H1 (cell line): ENCODE measurements around the gene LGALS9. TPM values are rescaled to one million over a fixed set of nuclear protein-coding genes. Genes with fewer than 3 reads are reported as not detected.
"Not testable (repeated sequence)": the region's sequence is repeated elsewhere in the genome, so short reads cannot be mapped to it uniquely, and the experiment has no call there.

Experiments used
- CTCF ChIA-PET: fragments of 300-600 bp; sonication (Branson Sonifier 250); formaldehyde crosslinking; loops from one replicate; lab custom pipeline; 2021; ENCODE audit not compliant: partially characterized antibody; lab: Charles Lee
- POLR2A ChIA-PET: fragments of 300-600 bp; sonication (Branson Sonifier 250); formaldehyde crosslinking; loops from one replicate; lab custom pipeline; 2021; ENCODE audit warnings: inconsistent platforms; ENCODE audit not compliant: partially characterized antibody; lab: Charles Lee
- DNase-seq, 2 experiments: peaks; one replicate each; pipeline versions ENCODE4 v3.0.0 to v3.0.0-alpha.2; 2010 to 2022; ENCODE audit warnings: low spot score in 2 of 2, low read depth in 1 of 2, mixed read lengths in 1 of 2
- FAIRE-seq: peaks from 2 replicates; lab custom pipeline; 2011; peaks lifted over from hg19 to GRCh38; lab: Jason Lieb, UNC
- H2AFZ ChIP-seq: 2 replicates; pipeline ENCODE4 v1.8.1; 2012; ENCODE audit warnings: low read length, inconsistent platforms
- H2AK5ac ChIP-seq: 2 replicates; pipeline ENCODE4 v1.6.1; 2013; ENCODE audit warnings: low read depth, low read length
- H2BK120ac ChIP-seq: replicated peaks from 2 replicates; pipeline ENCODE3; 2013; ENCODE audit warnings: low read depth, low read length, inconsistent platforms
- H2BK12ac ChIP-seq: 2 replicates; pipeline ENCODE4 v1.6.1; 2013; ENCODE audit warnings: low read depth, low read length
- H2BK15ac ChIP-seq: 2 replicates; pipeline ENCODE4 v1.6.1; 2013; ENCODE audit warnings: low read length
- H2BK20ac ChIP-seq: 2 replicates; pipeline ENCODE4 v1.6.1; 2013; ENCODE audit warnings: low read length
- H2BK5ac ChIP-seq: 2 replicates; pipeline ENCODE4 v1.6.1; 2013; ENCODE audit warnings: low read depth, low read length
- H3K14ac ChIP-seq: 2 replicates; pipeline ENCODE4 v1.6.1; 2013; ENCODE audit warnings: inconsistent platforms; ENCODE audit not compliant: insufficient read length
- H3K18ac ChIP-seq: 2 replicates; pipeline ENCODE4 v1.6.1; 2013; ENCODE audit warnings: low read length; ENCODE audit errors: extremely low read depth
- H3K23ac ChIP-seq: 2 replicates; pipeline ENCODE4 v1.6.1; 2013; ENCODE audit warnings: inconsistent platforms; ENCODE audit not compliant: insufficient read length
- H3K23me2 ChIP-seq: 2 replicates; pipeline ENCODE4 v1.6.1; 2013; ENCODE audit warnings: low read depth, low read length
- H3K27ac ChIP-seq: 2 replicates; pipeline ENCODE4 v1.6.1; 2011; ENCODE audit warnings: low read depth, low read length, inconsistent platforms
- H3K27me3 ChIP-seq, 4 experiments: replicated peaks in 1 of 4; 1 replicate in 1 of 4; 2 replicates in 3 of 4; pipeline versions ENCODE4 v1.6.1 to v1.8.1; 2011 to 2013; ENCODE audit warnings: low read length in 3 of 4, mild to moderate bottlenecking in 3 of 4, inconsistent platforms in 2 of 4, mixed read lengths in 2 of 4, moderate library complexity in 1 of 4; ENCODE audit not compliant: control insufficient read depth in 3 of 4, insufficient read depth in 3 of 4; ENCODE audit errors: extremely low read depth in 1 of 4
- H3K36me3 ChIP-seq, 4 experiments: 2 replicates each; pipeline versions ENCODE4 v1.6.1 to v1.8.1; 2011 to 2013; ENCODE audit warnings: mild to moderate bottlenecking in 4 of 4, low read length in 3 of 4, moderate library complexity in 2 of 4, control low read depth in 1 of 4, inconsistent platforms in 1 of 4; ENCODE audit not compliant: insufficient read depth in 4 of 4, control insufficient read depth in 2 of 4
- H3K4ac ChIP-seq: replicated peaks from 2 replicates; pipeline ENCODE3; 2013; ENCODE audit warnings: low read length, low read depth, mixed read lengths, inconsistent platforms; ENCODE audit not compliant: insufficient read length
- H3K4me1 ChIP-seq, 4 experiments: replicated peaks in 1 of 4; 1 replicate in 1 of 4; 2 replicates in 3 of 4; pipeline versions ENCODE4 v1.6.1 to v1.8.1; 2011 to 2013; ENCODE audit warnings: low read length in 3 of 4, inconsistent platforms in 2 of 4, mixed read lengths in 1 of 4; ENCODE audit not compliant: insufficient read depth in 4 of 4, control insufficient read depth in 3 of 4
- H3K4me2 ChIP-seq, 2 experiments: 2 replicates each; pipeline versions ENCODE4 v1.6.1 to v1.8.1; 2011 to 2013; ENCODE audit warnings: low read depth in 2 of 2, low read length in 2 of 2, control low read depth in 1 of 2, inconsistent platforms in 1 of 2, mild to moderate bottlenecking in 1 of 2; ENCODE audit not compliant: insufficient read depth in 1 of 2
- H3K4me3 ChIP-seq, 4 experiments: fragments of 200-600, 300-600 bp in 1 of 4; sonication (generic), shearing (Covaris generic), sonication (Bioruptor Twin) in 1 of 4; 2 replicates each; pipeline versions ENCODE4 v1.5.1 to v1.8.1; 2011 to 2016; ENCODE audit warnings: low read length in 4 of 4, low read depth in 3 of 4, control low read depth in 2 of 4, inconsistent platforms in 2 of 4, mild to moderate bottlenecking in 2 of 4, mixed read lengths in 1 of 4, moderate library complexity in 1 of 4; ENCODE audit not compliant: insufficient read depth in 2 of 4; ENCODE audit errors: extremely low read depth in 1 of 4
- H3K56ac ChIP-seq: replicated peaks from 2 replicates; pipeline ENCODE3; 2013; ENCODE audit warnings: low read depth, mild to moderate bottlenecking, mixed read lengths, low read length, inconsistent platforms; ENCODE audit not compliant: insufficient read length
- H3K79me1 ChIP-seq: 2 replicates; pipeline ENCODE4 v1.6.1; 2013; ENCODE audit warnings: low read depth, low read length, control low read depth
- H3K79me2 ChIP-seq, 2 experiments: 2 replicates each; pipeline versions ENCODE4 v1.6.1 to v1.8.1; 2012 to 2013; ENCODE audit warnings: low read length in 2 of 2, mild to moderate bottlenecking in 2 of 2, inconsistent platforms in 1 of 2; ENCODE audit not compliant: insufficient read depth in 2 of 2, control insufficient read depth in 1 of 2
- H3K9ac ChIP-seq, 4 experiments: replicated peaks in 1 of 4; 1 replicate in 1 of 4; 2 replicates in 3 of 4; pipeline versions ENCODE4 v1.6.1 to v1.8.1; 2011 to 2013; ENCODE audit warnings: low read depth in 3 of 4, low read length in 3 of 4, control low read depth in 2 of 4, mild to moderate bottlenecking in 2 of 4, moderate library complexity in 2 of 4, inconsistent platforms in 1 of 4; ENCODE audit errors: extremely low read depth in 1 of 4
- H3K9me3 ChIP-seq, 2 experiments: 2 replicates each; pipeline versions ENCODE4 v1.6.1 to v1.8.1; 2012 to 2013; ENCODE audit warnings: mild to moderate bottlenecking in 2 of 2, moderate library complexity in 2 of 2, control low read depth in 1 of 2, inconsistent platforms in 1 of 2, low read depth in 1 of 2, low read length in 1 of 2, mixed read lengths in 1 of 2; ENCODE audit not compliant: insufficient read depth in 2 of 2
- H4K20me1 ChIP-seq, 2 experiments: replicated peaks in 1 of 2; 2 replicates each; pipeline versions ENCODE3 to v1.8.1; 2011 to 2013; ENCODE audit warnings: inconsistent platforms in 2 of 2, low read length in 2 of 2, mild to moderate bottlenecking in 1 of 2; ENCODE audit not compliant: insufficient read depth in 2 of 2, control insufficient read depth in 1 of 2
- H4K5ac ChIP-seq: 2 replicates; pipeline ENCODE4 v1.6.1; 2013; ENCODE audit warnings: low read length, low read depth, mixed read lengths, inconsistent platforms; ENCODE audit not compliant: insufficient read length
- H4K8ac ChIP-seq: 2 replicates; pipeline ENCODE4 v1.8.0; 2013; ENCODE audit warnings: mild to moderate bottlenecking, moderate library complexity, low read length, inconsistent platforms; ENCODE audit not compliant: insufficient read depth; ENCODE audit errors: extremely low read depth
- H4K91ac ChIP-seq: replicated peaks from 2 replicates; pipeline ENCODE3; 2013; ENCODE audit warnings: low read length, mixed read lengths, inconsistent platforms; ENCODE audit not compliant: insufficient read length
- WGBS, 2 experiments: shearing (Covaris generic) in 1 of 2; methylation state at CpG; one replicate each; pipeline versions ENCODE4 v1.1.6 to v1.1.7; 2013 to 2015; ENCODE audit warnings: low lambda C conversion rate in 2 of 2, mixed read lengths in 2 of 2, inconsistent platforms in 1 of 2, low coverage in 1 of 2, missing lambda C conversion rate in 1 of 2; ENCODE audit not compliant: insufficient replicate concordance in 2 of 2, insufficient coverage in 1 of 2, insufficient read length in 1 of 2; ENCODE audit errors: extremely low coverage in 1 of 2, missing lambda C conversion rate in 1 of 2; 5-methylcytosine and 5-hydroxymethylcytosine counted together
- polyA plus RNA-seq, 7 experiments: library from polyadenylated mRNA; depleted of rRNA in 3 of 7; stranded (reverse) in 5 of 7; unstranded in 2 of 7; fragments of >200 nt in 5 of 7; fragments of 200-250 nt in 2 of 7; gene quantifications; 1 replicate in 5 of 7; 2 replicates in 1 of 7; 4 replicates in 1 of 7; pipeline versions ENCODE4 v1.2.1 to v1.2.3, GENCODE V29; 2011 to 2013; ENCODE audit warnings: missing spikeins in 2 of 7, mixed read lengths in 2 of 7
- total RNA-seq: library from RNA; stranded (reverse); fragmentation: NEBNext Ultra II Directional; extraction: Animal tissue kit (Norgen Biotek cat#: 25700); gene quantifications from 2 replicates; pipeline ENCODE4 v1.2.1, GENCODE V29; 2021

The LGALS9 gene
- total and polyA plus RNA-seq, 2 of the 8 experiments (the other 6 are each of a cell fraction or from before 2014, with no cell fraction given): 0.95 to 1.7 TPM

DNA sequence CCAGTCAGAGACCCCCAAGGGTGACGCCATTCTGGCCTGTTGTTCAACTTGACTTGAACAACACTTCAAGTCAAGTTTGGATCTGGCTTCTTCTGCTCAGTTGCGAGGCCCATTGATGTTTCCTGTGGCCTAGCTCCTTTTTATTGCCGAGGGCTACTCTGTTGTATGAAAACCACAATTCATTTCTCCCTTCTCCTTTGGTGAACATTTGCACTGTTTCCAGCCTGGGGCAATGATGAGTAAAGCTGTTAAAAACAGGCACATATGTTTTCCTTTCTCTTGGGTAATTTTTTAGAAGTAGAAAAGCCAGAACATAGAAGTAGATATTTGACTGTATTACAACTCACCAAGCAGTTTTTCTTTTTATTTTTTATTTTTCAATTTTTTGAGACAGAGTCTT, 1.7 kb upstream of the LGALS9 start:
- H3K18ac ChIP-seq, H3K27ac ChIP-seq, H4K8ac ChIP-seq, H3K14ac ChIP-seq, H4K5ac ChIP-seq, H4K91ac ChIP-seq, H3K27me3 ChIP-seq, H2BK12ac ChIP-seq, H3K56ac ChIP-seq, H3K4ac ChIP-seq, DNase-seq, FAIRE-seq, H2AFZ ChIP-seq, H3K9me3 ChIP-seq, H3K4me1 ChIP-seq, H2BK20ac ChIP-seq, H3K23me2 ChIP-seq, POLR2A ChIA-PET, H3K36me3 ChIP-seq, H3K9ac ChIP-seq, H4K20me1 ChIP-seq, H2AK5ac ChIP-seq, H3K23ac ChIP-seq, H3K4me2 ChIP-seq, H2BK120ac ChIP-seq, H2BK5ac ChIP-seq, H3K79me1 ChIP-seq, H3K4me3 ChIP-seq, H3K79me2 ChIP-seq, H2BK15ac ChIP-seq: not testable (repeated sequence)
- 90% methylated on average over 3 of the region's 3 CpGs; no CpG with 5 or more reads in 1 of the 2 experiments for WGBS, 2 experiments
- CTCF ChIA-PET: interaction anchor here (1.3 kb wide), 1 partner anchor 19 kb away, joined by 6 read pairs; no protein-coding TSS in a partner anchor
